Right lobe of liver (tissue), 4 donors: ENCODE results near the gene SMAD7.

ENCODE experiments used
- CTCF ChIP-seq, 4 donors: fragments of 200-600 bp in 3 of 4; fragments of 450-650 bp in 1 of 4; IDR thresholded peaks; one replicate each; pipeline versions ENCODE4 v1.5.1 to v1.8.0; 2016 to 2022; ENCODE audit warnings: antibody characterized with exemption in 4 of 4, mild to moderate bottlenecking in 2 of 4
- POLR2A ChIP-seq: fragments of 450-650 bp; IDR thresholded peaks from one replicate; pipeline ENCODE4 v1.6.1; 2017; ENCODE audit warnings: antibody characterized with exemption, mild to moderate bottlenecking
- donor health status: DM: no; HTN: no; CAD: no.
- donor health status: DM: no; HTN: no; CAD: no.
- donor health status: DM: no; HTN: yes; CAD: no.

- TF ChIP-seq POLR2A, result no peak
- no peak for TF ChIP-seq CTCF (IDR thresholded peaks at IDR 0.05)
Measured at GRCh38 chr18:48882379-48882778, 68.4 kb downstream of the SMAD7 start.
